PFSK-1 (cell line): ENCODE measurements around the gene AOPEP.

Experiments
- POLR2AphosphoS5 ChIP-seq: IDR thresholded peaks from 2 replicates; pipeline ENCODE4 v1.6.1; 2012; ENCODE audit warnings: low read depth, mild to moderate bottlenecking, control low read depth, low read length, moderate library complexity
- TAF1 ChIP-seq: IDR thresholded peaks from 2 replicates; pipeline ENCODE4 v1.6.1; 2012; ENCODE audit warnings: low read length, control low read depth, borderline replicate concordance; ENCODE audit not compliant: insufficient read depth

GRCh38 chr9:94772639-94773303, 46.3 kb downstream of the AOPEP start:
- TF ChIP-seq POLR2AphosphoS5 (no peak), TAF1 (no peak)
